HG03432 (cell line): ENCODE data around the gene CCDC134.

Experiments used
- ATAC-seq: cut with Tn5 transposase; IDR thresholded peaks from one replicate; pipeline ENCODE4 v1.9.1; 2021; ENCODE audit warnings: mild to moderate bottlenecking, moderate library complexity; ENCODE audit not compliant: unreplicated experiment

CCDC134 gene

GRCh38 chr22:41800348-41801146 is at the start of gene CCDC134:
CCDC134 (plus strand) TSS chr22:41800679; CDS start chr22:41808891, 8,212 bp downstream.
- ATAC-seq, result peak; percentile 94

- ATAC-seq, result peak; percentile 67
These were observed 48.2 kb upstream of the CCDC134 start for GRCh38 chr22:41752011-41752970.

GRCh38 chr22:41753984-41754383 is 46.5 kb upstream of the CCDC134 start:
- no peak for ATAC-seq

- ATAC-seq, result no peak
These were observed 43.0 kb upstream of the CCDC134 start for GRCh38 chr22:41757502-41757901.

- ATAC-seq, result no peak
These were observed 42.2 kb upstream of the CCDC134 start for GRCh38 chr22:41758231-41758630.

- no peak for ATAC-seq
These were observed 37.3 kb upstream of the CCDC134 start for GRCh38 chr22:41762980-41763779.

GRCh38 chr22:41766476-41766875 is 34.0 kb upstream of the CCDC134 start:
- no peak for ATAC-seq

- no peak for ATAC-seq
These were observed 32.0 kb upstream of the CCDC134 start for GRCh38 chr22:41768430-41768829.

GRCh38 chr22:41770715-41771468 is 29.6 kb upstream of the CCDC134 start:
- no peak for ATAC-seq

GRCh38 chr22:41772198-41772597 is 28.3 kb upstream of the CCDC134 start:
- no peak for ATAC-seq

- ATAC-seq, result no peak
These were observed 27.8 kb upstream of the CCDC134 start for GRCh38 chr22:41772645-41773044.

- ATAC-seq, result no peak
These were observed 25.1 kb upstream of the CCDC134 start for GRCh38 chr22:41775338-41775737.

- no peak for ATAC-seq
These were observed 24.5 kb upstream of the CCDC134 start for GRCh38 chr22:41775976-41776375.

- no peak for ATAC-seq
These were observed 24.1 kb upstream of the CCDC134 start for GRCh38 chr22:41776381-41776780.

- no peak for ATAC-seq
These were observed 22.6 kb upstream of the CCDC134 start for GRCh38 chr22:41777749-41778425.

- ATAC-seq, result no peak
These were observed 20.5 kb upstream of the CCDC134 start for GRCh38 chr22:41779929-41780505.

GRCh38 chr22:41780746-41781505 is 19.6 kb upstream of the CCDC134 start:
- ATAC-seq, result peak; percentile 90

- ATAC-seq, result peak; percentile 14
These were observed 19.0 kb upstream of the CCDC134 start for GRCh38 chr22:41781507-41781906.
